ENCODE results near the gene TBC1D10B.
"Not testable (repeated sequence)": the region's sequence is repeated elsewhere in the genome, so short reads cannot be mapped to it uniquely, and the experiment has no call there.

Gene TBC1D10B

DNA sequence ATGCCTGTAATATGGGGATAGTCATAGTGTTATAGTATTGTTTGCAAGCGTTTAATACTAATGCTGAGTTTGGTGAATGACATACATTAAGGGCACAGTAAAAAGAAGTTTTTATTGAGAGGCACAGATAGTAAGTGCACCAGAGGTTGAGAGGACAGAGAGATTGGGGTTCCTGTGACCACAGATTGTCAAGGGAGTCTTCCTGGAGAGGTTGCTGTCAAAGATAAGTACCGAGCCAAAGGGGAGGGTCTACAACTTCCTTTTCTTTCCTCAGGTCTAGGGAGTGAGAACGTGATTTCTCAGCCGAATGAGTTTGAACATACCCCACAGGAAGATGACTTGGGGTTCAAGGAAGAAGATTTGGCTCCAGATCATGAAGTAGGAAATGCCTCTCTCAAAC, 26.8 kb upstream of the TBC1D10B start:
- no peak for DNase-seq

DNA sequence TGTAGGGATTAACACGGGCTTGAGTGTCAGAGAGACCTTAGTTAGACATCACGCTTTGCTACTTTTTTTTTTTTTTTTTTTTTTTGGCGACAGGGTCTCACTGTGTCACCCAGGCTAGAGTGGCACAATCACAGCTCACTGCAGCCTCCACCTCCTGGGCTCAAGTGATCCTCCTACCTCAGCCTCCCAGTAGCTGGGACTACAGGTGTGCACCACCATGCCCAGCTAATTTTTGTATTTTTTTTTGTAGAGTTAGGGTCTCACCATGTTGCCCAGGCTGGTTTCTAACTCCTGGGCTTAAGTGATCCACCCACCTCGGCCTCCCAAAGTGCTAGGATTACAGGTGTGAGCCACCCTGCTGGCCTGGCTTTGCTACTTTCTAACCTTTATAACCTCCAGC, 26.3 kb upstream of the TBC1D10B start:
- not testable (repeated sequence) for DNase-seq

DNA sequence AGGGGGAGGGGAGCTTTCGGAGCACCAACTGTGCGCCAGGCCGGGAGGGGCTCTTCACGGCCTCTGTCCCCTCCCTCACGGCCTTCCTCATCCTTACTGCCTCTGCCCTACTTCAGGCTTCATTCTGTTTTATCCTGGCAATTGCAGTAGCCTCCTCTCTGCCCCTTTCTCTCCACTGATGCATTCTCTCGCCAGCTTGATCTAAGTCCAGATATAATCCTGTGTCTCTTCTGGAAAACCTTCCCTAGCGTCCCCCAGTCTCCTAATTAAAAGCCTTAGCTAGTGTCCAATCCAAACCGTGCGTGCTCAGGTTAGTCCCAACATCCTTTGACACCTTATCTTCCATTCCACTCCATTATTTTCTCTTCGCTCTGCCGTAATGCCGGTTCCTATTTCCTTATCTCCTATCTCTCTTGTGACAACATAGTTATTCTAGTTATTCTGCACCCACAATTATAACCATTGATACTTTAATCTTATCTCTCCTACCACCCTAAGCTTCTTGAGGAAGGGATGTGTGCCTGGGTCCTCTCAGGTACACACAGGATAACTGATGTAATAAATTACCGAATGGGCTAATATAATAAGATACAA, 25.8 kb upstream of the TBC1D10B start:
- DNase-seq = no peak

DNA sequence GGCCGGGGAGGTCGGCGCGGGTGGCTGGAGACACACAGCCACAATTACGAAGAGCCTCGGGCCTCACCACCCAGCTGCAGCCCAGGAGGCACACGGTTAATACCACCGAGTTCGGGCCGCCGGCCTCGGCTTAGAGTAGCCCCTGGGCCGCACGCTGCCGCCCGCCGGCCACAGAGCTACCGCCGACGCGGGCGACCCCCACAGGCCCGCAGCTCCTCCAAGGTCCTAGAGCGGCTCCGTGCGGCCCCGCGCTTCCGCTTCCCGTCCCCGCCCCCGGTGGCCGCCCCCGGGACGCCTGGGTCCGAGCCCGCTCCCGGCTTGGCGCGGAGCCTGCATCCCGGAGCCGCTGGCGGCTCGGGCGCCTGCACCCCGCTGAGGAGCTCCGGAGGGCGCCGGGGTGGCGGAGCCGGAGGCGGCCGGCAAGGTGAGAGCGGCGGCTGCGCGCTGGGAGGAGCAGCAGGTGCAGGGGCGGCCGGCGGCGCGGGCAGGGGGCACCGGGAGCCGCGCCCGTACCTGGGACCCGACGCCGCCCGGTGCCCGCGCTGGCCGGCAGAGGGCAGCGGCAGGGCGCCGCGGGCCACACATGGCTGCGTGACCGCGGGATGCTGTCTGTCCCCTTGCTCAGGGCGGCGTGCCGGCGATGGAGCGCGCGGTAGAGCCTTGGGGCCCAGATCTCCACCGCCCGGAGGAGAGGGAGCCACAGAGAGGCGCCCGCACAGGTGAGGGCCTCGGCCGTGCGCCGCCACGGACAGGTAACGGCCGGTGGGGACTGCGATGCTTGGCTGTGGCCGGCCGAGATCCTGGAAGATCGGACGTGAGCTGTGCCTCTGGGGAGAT, 25.1 kb upstream of the TBC1D10B start, which contains the start of gene ZNF48:
ZNF48 (plus strand) TSS at position 266 of the 837 bp plus-strand sequence; CDS start at position 641, 375 bp downstream.
- DNase-seq = peak; percentile 30 to 41

- no peak for DNase-seq
These were observed 24.4 kb upstream of the TBC1D10B start for GRCh38 chr16:30394592-30395154.

GRCh38 chr16:30383521-30383920, 13.2 kb upstream of the TBC1D10B start:
- DNase-seq = no peak

DNA sequence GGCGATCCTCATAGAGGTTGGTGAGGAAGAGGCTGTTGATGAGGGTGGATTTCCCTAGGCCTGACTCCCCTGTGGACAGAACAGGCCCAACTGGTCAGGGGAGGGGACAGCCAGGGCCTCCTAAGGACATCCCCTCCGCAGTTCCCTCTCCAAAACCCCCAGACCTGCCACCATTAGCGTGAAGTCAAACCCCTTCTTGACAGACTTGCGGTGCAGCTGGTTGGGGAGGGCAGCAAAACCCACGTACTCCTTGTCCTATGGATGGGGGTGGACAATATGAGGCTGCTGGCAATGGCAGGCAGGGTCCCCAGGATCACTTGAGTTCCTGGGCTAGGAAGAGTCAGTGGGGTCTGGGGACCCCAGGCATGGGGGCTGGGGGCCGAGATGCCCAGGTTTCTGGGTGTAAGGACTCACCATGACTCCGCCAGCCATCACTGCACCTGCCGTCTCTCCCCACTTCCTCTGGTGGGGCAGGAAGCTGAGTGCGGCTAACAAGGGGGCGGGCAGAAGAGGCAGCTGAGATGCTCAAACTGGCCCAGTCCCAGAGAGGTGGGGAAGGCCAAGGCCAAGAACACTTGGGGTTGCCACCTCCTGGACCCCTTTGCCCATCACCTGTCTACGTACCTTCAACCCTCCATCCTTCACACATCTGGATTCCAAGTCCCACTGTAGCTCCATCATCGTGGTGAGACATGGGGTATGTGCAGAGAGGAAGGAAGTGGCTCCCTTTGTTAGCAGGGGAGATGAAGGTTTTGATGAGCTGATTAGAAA, 12.0 kb upstream of the TBC1D10B start, which contains the start of gene SEPTIN1:
SEPTIN1 (minus strand) TSS at position 451 of the 771 bp plus-strand sequence; CDS start at position 432, 19 bp downstream.
- peak in 1 of 2 donors; percentile 39 for DNase-seq

DNA sequence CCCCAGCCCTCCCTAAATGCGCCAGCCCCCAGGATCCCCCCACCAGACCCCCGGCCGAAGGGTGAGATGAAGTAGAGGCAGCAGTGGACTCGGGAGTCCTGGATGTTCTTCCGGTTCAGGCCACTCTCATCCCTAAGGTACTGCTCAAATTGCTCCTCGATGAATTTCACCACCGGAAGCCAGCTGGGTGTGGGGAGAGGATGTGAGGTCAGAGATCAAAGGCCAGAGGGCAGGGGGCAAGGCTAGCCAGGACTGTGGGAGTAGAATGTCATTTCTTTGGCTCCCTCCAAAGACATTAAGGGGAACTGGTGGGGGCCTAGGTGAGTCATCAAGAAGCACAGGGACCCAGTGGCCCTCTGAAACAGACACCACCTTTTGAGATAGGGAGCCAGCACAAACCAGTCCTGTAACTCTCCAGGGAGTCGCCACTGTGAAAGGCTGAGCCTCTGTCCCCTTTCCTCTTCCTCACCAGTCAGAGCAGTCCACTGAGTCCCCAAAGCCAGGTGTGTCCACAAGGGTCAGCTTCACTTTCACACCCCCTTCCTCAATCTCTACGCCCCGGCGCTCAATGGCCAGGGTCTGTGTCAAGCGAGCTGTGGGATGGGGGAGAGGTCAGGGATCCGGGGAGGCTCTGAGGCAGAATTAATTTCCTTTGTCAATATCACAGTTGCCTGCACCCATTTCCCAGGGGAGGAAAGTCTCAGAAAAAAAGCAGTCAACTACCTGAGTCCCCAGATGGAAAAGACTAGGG, 11.2 kb upstream of the TBC1D10B start:
- DNase-seq = no peak

GRCh38 chr16:30380803-30381208, 10.5 kb upstream of the TBC1D10B start:
- DNase-seq = no peak

- no peak for DNase-seq
These were observed 9.9 kb upstream of the TBC1D10B start for GRCh38 chr16:30380072-30380802.

GRCh38 chr16:30379158-30379783, 9.0 kb upstream of the TBC1D10B start:
- DNase-seq = no peak

DNA sequence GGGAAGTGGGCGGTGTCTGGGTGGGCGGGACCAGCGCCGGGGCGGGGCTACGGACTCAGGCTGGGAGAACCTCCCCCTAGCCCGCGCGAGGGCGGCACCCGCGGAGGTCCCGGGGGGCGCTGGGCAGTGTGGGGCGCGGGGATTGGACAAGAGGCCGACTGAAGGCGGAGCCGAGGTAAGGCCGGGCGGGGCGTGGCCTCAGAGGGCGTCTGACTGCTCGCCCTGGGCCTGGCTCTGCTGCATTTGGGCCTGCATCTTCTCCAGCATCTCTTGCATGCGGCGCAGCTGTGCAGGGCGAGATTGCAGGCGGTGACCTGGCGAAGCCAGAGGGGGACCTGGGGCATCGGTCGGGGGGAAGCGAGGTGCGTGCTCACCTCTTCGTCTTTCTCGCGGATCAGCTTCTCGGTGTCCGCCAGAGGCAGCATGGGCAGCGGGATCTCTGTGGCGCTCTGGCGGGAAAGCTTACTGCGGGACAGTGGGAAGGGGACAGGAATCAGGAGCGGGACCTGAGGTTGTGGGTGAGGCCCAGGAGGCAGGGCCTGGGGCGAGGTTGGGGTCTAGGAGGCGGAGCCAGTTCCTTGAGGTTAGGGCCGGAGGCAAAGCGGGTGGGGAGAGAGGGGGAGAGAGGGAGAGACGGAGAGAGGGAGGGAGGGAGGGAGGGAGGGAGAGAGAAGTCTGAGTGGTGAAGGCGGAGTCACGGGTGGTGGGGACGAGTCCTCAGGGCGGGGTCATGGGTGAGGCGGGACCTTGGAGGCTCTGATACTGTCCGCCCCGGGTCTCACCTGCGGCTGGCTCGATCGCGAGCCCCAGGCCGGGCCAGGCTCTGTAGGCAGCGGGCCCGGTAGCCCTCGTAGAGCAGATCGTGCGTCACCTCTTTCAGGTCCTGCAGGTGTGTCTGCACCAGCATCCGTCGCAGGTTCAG, 8.2 kb upstream of the TBC1D10B start:
- DNase-seq = peak; percentile 96

- peak; percentile 80 to 87 for DNase-seq
These were observed 7.5 kb upstream of the TBC1D10B start for GRCh38 chr16:30377812-30378235.

- no peak for DNase-seq
These were observed 6.9 kb upstream of the TBC1D10B start for GRCh38 chr16:30377050-30377811.

- no peak for DNase-seq
These were observed 6.2 kb upstream of the TBC1D10B start for GRCh38 chr16:30376461-30376902.

DNA sequence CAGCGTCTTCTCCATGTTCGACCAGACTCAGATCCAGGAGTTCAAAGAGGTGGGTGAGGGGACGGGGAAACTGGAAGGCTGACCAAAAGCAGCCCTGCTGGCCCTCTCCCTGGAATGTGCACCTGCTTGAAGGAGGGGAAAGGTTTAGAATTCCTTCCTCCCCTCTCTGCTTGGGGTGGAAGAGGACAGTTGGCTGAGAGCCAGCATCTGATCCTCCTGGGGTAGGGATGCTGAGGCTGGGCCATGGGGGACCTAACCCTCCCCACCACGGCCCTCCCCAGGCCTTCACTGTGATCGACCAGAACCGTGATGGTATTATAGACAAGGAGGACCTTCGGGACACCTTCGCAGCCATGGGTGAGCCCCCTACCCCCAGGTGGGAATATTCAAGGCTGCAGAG, 5.6 kb upstream of the TBC1D10B start:
- no peak for DNase-seq

GRCh38 chr16:30374538-30374937, 4.2 kb upstream of the TBC1D10B start, which contains the start of gene MYL11:
Gene MYL11 (plus strand): TSS chr16:30374802. CDS start chr16:30374858, 56 bp downstream.
- no peak for DNase-seq

- DNase-seq = no peak
These were observed 2.4 kb upstream of the TBC1D10B start for GRCh38 chr16:30372725-30373124.
